Measurements from ENCODE around the gene PLCH2.

PLCH2 gene

DNA sequence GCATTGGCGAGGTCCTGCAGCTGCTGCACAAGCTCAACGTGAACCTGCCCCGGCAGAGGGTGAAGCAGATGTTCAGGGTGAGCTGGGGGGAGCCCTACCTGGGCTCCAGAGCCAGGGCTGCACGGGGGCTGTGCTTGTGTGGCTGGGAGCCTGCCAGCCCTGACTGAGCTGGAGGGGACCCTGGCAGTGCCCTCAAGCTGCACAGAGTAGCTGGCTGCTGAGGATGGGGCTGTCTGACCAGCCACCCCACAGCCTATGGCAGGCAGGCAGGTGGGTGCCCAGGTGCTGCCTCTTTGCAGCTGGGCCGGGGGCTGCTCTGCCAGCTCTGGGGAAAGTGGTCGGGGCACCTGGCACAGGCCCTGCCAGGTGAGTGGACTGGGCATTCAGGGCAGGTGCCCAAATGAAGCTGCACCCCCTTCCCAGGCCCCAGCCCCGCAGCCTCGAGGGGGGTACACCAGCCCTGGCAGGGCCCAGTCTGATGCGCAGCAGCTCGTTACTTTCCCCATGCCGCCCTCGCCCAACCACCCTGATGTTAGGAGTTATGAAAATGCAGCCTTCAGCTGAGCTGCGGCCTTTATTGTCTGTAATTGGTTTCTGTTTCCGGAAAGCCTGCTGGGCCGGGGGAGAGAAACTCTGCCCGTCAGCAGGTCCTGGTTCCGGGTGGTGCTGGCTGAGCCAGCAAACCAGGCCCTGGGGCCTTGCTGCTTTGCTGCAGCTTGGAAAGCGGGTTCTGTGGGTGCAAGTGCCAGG is 4.3 kb downstream of the PLCH2 start:
- H3K9ac ChIP-seq (ENCODE audit: low read depth, low read length, poor library complexity, severe bottlenecking), result no peak overlapping the region
- H3K9me2 ChIP-seq (replicated peaks; ENCODE audit: low read depth, low read length), result no peaks in the 10 kb centered on the region
- TF ChIP-seq, protein P1, sequence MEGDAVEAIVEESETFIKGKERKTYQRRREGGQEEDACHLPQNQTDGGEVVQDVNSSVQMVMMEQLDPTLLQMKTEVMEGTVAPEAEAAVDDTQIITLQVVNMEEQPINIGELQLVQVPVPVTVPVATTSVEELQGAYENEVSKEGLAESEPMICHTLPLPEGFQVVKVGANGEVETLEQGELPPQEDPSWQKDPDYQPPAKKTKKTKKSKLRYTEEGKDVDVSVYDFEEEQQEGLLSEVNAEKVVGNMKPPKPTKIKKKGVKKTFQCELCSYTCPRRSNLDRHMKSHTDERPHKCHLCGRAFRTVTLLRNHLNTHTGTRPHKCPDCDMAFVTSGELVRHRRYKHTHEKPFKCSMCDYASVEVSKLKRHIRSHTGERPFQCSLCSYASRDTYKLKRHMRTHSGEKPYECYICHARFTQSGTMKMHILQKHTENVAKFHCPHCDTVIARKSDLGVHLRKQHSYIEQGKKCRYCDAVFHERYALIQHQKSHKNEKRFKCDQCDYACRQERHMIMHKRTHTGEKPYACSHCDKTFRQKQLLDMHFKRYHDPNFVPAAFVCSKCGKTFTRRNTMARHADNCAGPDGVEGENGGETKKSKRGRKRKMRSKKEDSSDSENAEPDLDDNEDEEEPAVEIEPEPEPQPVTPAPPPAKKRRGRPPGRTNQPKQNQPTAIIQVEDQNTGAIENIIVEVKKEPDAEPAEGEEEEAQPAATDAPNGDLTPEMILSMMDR (conservative IDR thresholded peaks at IDR 0.05; ENCODE audit: low read length), result no peak
- TF ChIP-seq EZH2phosphoT487 (IDR thresholded peaks at IDR 0.05; ENCODE audit: borderline replicate concordance), result no peak
- no peaks in the 10 kb centered on the region for H3K27me3 ChIP-seq (ENCODE audit: insufficient read depth, low read length, poor library complexity, severe bottlenecking)
- no peaks in the 10 kb centered on the region for H3K79me2 ChIP-seq (ENCODE audit: insufficient read depth, low read length)
- H3K4me1 ChIP-seq (ENCODE audit: insufficient read depth, low read length, poor library complexity, severe bottlenecking), result no peaks in the 10 kb centered on the region
- no peak overlapping the region for H2AFZ ChIP-seq (ENCODE audit: low read length)
- H4K20me1 ChIP-seq (ENCODE audit: insufficient read depth, low read length, poor library complexity, severe bottlenecking), result no peaks in the 10 kb centered on the region
- no peaks in the 10 kb centered on the region for H3K9me3 ChIP-seq (ENCODE audit: insufficient read depth, low read depth, low read length)
- no peaks in the 10 kb centered on the region for H3F3A ChIP-seq (ENCODE audit: low read depth)
- H3K4me2 ChIP-seq (ENCODE audit: low read depth, low read length, poor library complexity, severe bottlenecking), result no peak overlapping the region
- no peak overlapping the region for H3K4me3 ChIP-seq (ENCODE audit: low read length, poor library complexity, severe bottlenecking)
- no peaks in the 10 kb centered on the region for H3K36me3 ChIP-seq (ENCODE audit: insufficient read depth, low read length)

DNA sequence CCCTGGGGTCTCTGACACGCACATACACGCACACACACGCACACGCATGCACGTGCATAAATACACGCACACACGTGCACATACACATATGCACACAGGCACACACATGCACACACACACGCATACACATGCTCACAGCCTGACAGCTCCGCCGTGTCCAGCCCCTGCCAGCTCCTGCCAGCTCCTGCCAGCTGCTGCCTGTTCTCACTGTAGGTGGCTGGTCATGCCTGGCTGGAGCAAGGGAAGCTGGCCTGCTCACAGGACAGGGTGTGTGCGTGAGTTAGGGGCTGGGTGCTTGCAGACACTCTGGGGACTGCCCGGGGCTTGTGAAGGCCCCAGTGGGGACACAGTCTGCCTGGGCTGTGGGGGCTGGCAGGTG is 4.9 kb downstream of the PLCH2 start:
- Histone ChIP-seq H3K36me3 (ENCODE audit: insufficient read depth, low read length) (no peaks in the 10 kb centered on the region), H3K27me3 (ENCODE audit: insufficient read depth, low read length, poor library complexity, severe bottlenecking) (no peaks in the 10 kb centered on the region), H3K4me1 (ENCODE audit: insufficient read depth, low read length, poor library complexity, severe bottlenecking) (no peaks in the 10 kb centered on the region), H3K4me2 (ENCODE audit: low read depth, low read length, poor library complexity, severe bottlenecking) (no peak overlapping the region), H3K9me2 (replicated peaks; ENCODE audit: low read depth, low read length) (no peaks in the 10 kb centered on the region), H3F3A (ENCODE audit: low read depth) (no peaks in the 10 kb centered on the region), H3K4me3 (ENCODE audit: low read length, poor library complexity, severe bottlenecking) (no peak overlapping the region), H3K79me2 (ENCODE audit: insufficient read depth, low read length) (no peaks in the 10 kb centered on the region), H3K9ac (ENCODE audit: low read depth, low read length, poor library complexity, severe bottlenecking) (no peak overlapping the region), H4K20me1 (ENCODE audit: insufficient read depth, low read length, poor library complexity, severe bottlenecking) (no peaks in the 10 kb centered on the region), H3K9me3 (ENCODE audit: insufficient read depth, low read depth, low read length) (no peaks in the 10 kb centered on the region), H2AFZ (ENCODE audit: low read length) (no peak overlapping the region)
- TF ChIP-seq EZH2phosphoT487 (IDR thresholded peaks at IDR 0.05; ENCODE audit: borderline replicate concordance), result no peak
- TF ChIP-seq, protein P1 (conservative IDR thresholded peaks at IDR 0.05; ENCODE audit: low read length), result no peak

DNA sequence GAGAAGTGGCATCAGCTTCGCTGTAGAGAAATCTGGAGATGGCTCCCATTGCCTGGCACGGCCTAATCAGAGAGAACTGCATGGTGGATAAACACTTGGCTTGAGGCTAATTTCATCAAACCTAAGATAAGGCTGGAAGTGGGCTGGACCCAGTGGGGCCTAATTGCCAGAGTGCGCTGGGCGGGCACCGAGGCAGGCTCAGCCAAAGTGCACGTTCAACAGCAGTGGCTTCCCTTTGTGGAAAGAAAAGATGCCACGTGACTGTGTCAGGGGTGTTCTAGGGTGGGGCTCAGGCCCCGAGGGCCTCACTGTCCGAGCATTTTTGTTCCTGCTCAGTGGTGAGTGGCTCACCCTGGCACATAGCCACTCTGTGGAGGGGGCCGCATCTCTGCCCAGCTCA is 5.8 kb downstream of the PLCH2 start:
- Histone ChIP-seq H3K27me3 (ENCODE audit: insufficient read depth, low read length, poor library complexity, severe bottlenecking) (no peaks in the 10 kb centered on the region), H3K79me2 (ENCODE audit: insufficient read depth, low read length) (no peaks in the 10 kb centered on the region), H2AFZ (ENCODE audit: low read length) (no peak overlapping the region), H3K4me3 (ENCODE audit: low read length, poor library complexity, severe bottlenecking) (no peak overlapping the region), H3K4me1 (ENCODE audit: insufficient read depth, low read length, poor library complexity, severe bottlenecking) (no peaks in the 10 kb centered on the region), H4K20me1 (ENCODE audit: insufficient read depth, low read length, poor library complexity, severe bottlenecking) (no peaks in the 10 kb centered on the region), H3F3A (ENCODE audit: low read depth) (no peaks in the 10 kb centered on the region), H3K9ac (ENCODE audit: low read depth, low read length, poor library complexity, severe bottlenecking) (no peak overlapping the region), H3K9me2 (replicated peaks; ENCODE audit: low read depth, low read length) (no peaks in the 10 kb centered on the region), H3K9me3 (ENCODE audit: insufficient read depth, low read depth, low read length) (no peaks in the 10 kb centered on the region), H3K36me3 (ENCODE audit: insufficient read depth, low read length) (no peaks in the 10 kb centered on the region), H3K4me2 (ENCODE audit: low read depth, low read length, poor library complexity, severe bottlenecking) (no peak overlapping the region)
- TF ChIP-seq EZH2phosphoT487 (IDR thresholded peaks at IDR 0.05; ENCODE audit: borderline replicate concordance), result no peak
- TF ChIP-seq, protein P1 (conservative IDR thresholded peaks at IDR 0.05; ENCODE audit: low read length), result no peak
